Measurements from ENCODE around the gene MRPL44. TPM values are rescaled to one million over a fixed set of nuclear protein-coding genes. Genes with fewer than 3 reads are reported as not detected.
"Not testable (repeated sequence)": the region's sequence is repeated elsewhere in the genome, so short reads cannot be mapped to it uniquely, and the experiment has no call there.

MRPL44 gene
- total RNA-seq, 1 donor from 2014 or later, result 42.0 TPM

GRCh38 chr2:223971731-223972130 is 14.5 kb downstream of the MRPL44 start:
- DNase-seq, result no peak

- no peak for DNase-seq
Measured at GRCh38 chr2:223972656-223973102, 15.4 kb downstream of the MRPL44 start.

GRCh38 chr2:223973606-223974005 is 16.3 kb downstream of the MRPL44 start:
- no peak for DNase-seq

- peak; percentile 86 for DNase-seq
Measured at GRCh38 chr2:223976635-223977226, 19.5 kb downstream of the MRPL44 start.

GRCh38 chr2:223978451-223978850 is 21.2 kb downstream of the MRPL44 start:
- no peak for DNase-seq

GRCh38 chr2:223979730-223980396 is 22.6 kb downstream of the MRPL44 start:
- no peak for DNase-seq

- no peak for DNase-seq
Measured at GRCh38 chr2:223980397-223980735, 23.1 kb downstream of the MRPL44 start.

- DNase-seq, result no peak
Measured at GRCh38 chr2:223980803-223981202, 23.5 kb downstream of the MRPL44 start.

GRCh38 chr2:223981241-223981640 is 24.0 kb downstream of the MRPL44 start:
- no peak for DNase-seq

- DNase-seq, result no peak
Measured at GRCh38 chr2:223989206-223989855, 32.1 kb downstream of the MRPL44 start.

- DNase-seq, result no peak
Measured at GRCh38 chr2:223989856-223990232, 32.6 kb downstream of the MRPL44 start.

GRCh38 chr2:223991611-223992010 is 34.3 kb downstream of the MRPL44 start:
- DNase-seq, result no peak

GRCh38 chr2:223993634-223994232 is 36.5 kb downstream of the MRPL44 start:
- peak; percentile 91 for DNase-seq

- DNase-seq, result no peak
Measured at GRCh38 chr2:223994562-223995162, 37.4 kb downstream of the MRPL44 start.

GRCh38 chr2:223995569-223995968 is 38.3 kb downstream of the MRPL44 start:
- no peak for DNase-seq

GRCh38 chr2:223996391-223996790 is 39.1 kb downstream of the MRPL44 start:
- no peak for DNase-seq

GRCh38 chr2:223997938-223998337 is 40.7 kb downstream of the MRPL44 start:
- DNase-seq, result no peak

- no peak for DNase-seq
Measured at GRCh38 chr2:223998948-223999347, 41.7 kb downstream of the MRPL44 start.

GRCh38 chr2:223999862-224000261 is 42.6 kb downstream of the MRPL44 start:
- no peak for DNase-seq

GRCh38 chr2:224000662-224001061 is 43.4 kb downstream of the MRPL44 start:
- not testable (repeated sequence) for DNase-seq

GRCh38 chr2:224004105-224004695 is 46.9 kb downstream of the MRPL44 start:
- DNase-seq, result no peak

- DNase-seq, result no peak
Measured at GRCh38 chr2:224008702-224009261, 51.5 kb downstream of the MRPL44 start.

Data from dermis blood vessel endothelial cell (primary cell).